NCI-H146 treated with DMSO at 0.1 percent for 48 hours (cell line): ENCODE data around the gene FSTL5.
"Not testable (repeated sequence)": the region's sequence is repeated elsewhere in the genome, so short reads cannot be mapped to it uniquely, and the experiment has no call there.

Source experiments
- DNase-seq: peaks from one replicate; lab custom pipeline; 2025; ENCODE audit not compliant: unreplicated experiment; lab: John Stamatoyannopoulos, UW

Gene FSTL5

GRCh38 chr4:161856711-161857326 lies 307.0 kb downstream of the FSTL5 start:
- no peak for DNase-seq

GRCh38 chr4:161850631-161851030 lies 313.2 kb downstream of the FSTL5 start:
- DNase-seq: no peak

GRCh38 chr4:161841759-161842158 lies 322.0 kb downstream of the FSTL5 start:
- DNase-seq: peak; percentile 0

- DNase-seq: no peak
Measured at GRCh38 chr4:161829591-161829990, 334.2 kb downstream of the FSTL5 start.

GRCh38 chr4:161828061-161828460 lies 335.7 kb downstream of the FSTL5 start:
- DNase-seq: no peak

GRCh38 chr4:161827013-161827412 lies 336.8 kb downstream of the FSTL5 start:
- no peak for DNase-seq

- DNase-seq: no peak
Measured at GRCh38 chr4:161823450-161823849, 340.4 kb downstream of the FSTL5 start.

- DNase-seq: no peak
Measured at GRCh38 chr4:161822174-161822573, 341.6 kb downstream of the FSTL5 start.

- no peak for DNase-seq
Measured at GRCh38 chr4:161817914-161818313, 345.9 kb downstream of the FSTL5 start.

GRCh38 chr4:161816958-161817357 lies 346.8 kb downstream of the FSTL5 start:
- no peak for DNase-seq

- no peak for DNase-seq
Measured at GRCh38 chr4:161815841-161816240, 348.0 kb downstream of the FSTL5 start.

GRCh38 chr4:161813889-161814288 lies 349.9 kb downstream of the FSTL5 start:
- no peak for DNase-seq

- DNase-seq: no peak
Measured at GRCh38 chr4:161813389-161813788, 350.4 kb downstream of the FSTL5 start.

- DNase-seq: no peak
Measured at GRCh38 chr4:161803171-161803570, 360.6 kb downstream of the FSTL5 start.

- DNase-seq: peak; percentile 30
Measured at GRCh38 chr4:161799710-161800109, 364.1 kb downstream of the FSTL5 start.

GRCh38 chr4:161792991-161793390 lies 370.8 kb downstream of the FSTL5 start:
- DNase-seq: no peak

- no peak for DNase-seq
Measured at GRCh38 chr4:161791796-161792556, 371.8 kb downstream of the FSTL5 start.

- no peak for DNase-seq
Measured at GRCh38 chr4:161767116-161767515, 396.7 kb downstream of the FSTL5 start.

- no peak for DNase-seq
Measured at GRCh38 chr4:161762796-161763195, 401.0 kb downstream of the FSTL5 start.

- DNase-seq: no peak
Measured at GRCh38 chr4:161760008-161760407, 403.8 kb downstream of the FSTL5 start.

- DNase-seq: not testable (repeated sequence)
Measured at GRCh38 chr4:161758412-161758811, 405.4 kb downstream of the FSTL5 start.

- DNase-seq: no peak
Measured at GRCh38 chr4:161728929-161729328, 434.9 kb downstream of the FSTL5 start.

- no peak for DNase-seq
Measured at GRCh38 chr4:161721947-161722346, 441.9 kb downstream of the FSTL5 start.
